WERI-Rb-1 (cell line): Measurements from ENCODE around the gene KCNE5.
"Not testable (repeated sequence)": the region's sequence is repeated elsewhere in the genome, so short reads cannot be mapped to it uniquely, and the experiment has no call there.

Experiments used
- DNase-seq: peaks from one replicate; pipeline ENCODE4 v3.0.0-alpha.2; 2020
- H3K27ac ChIP-seq: fragments of 250-450 bp; sonication (Bioruptor Pico); 2 replicates; pipeline ENCODE4 v1.5.1; 2020; ENCODE audit warnings: mild to moderate bottlenecking, moderate library complexity
- H3K27me3 ChIP-seq: fragments of 250-450 bp; sonication (Bioruptor Pico); 2 replicates; pipeline ENCODE4 v1.5.1; 2021; ENCODE audit warnings: mild to moderate bottlenecking, low read depth, moderate library complexity; ENCODE audit not compliant: insufficient read depth, severe bottlenecking
- H3K36me3 ChIP-seq: fragments of 250-450 bp; sonication (Bioruptor Pico); 2 replicates; pipeline ENCODE4 v1.5.1; 2020; ENCODE audit warnings: mild to moderate bottlenecking, moderate library complexity
- H3K4me3 ChIP-seq: 2 replicates; pipeline ENCODE4 v1.5.1; 2011; ENCODE audit warnings: low read depth, mild to moderate bottlenecking, control low read depth, low read length
- H3K9me3 ChIP-seq: fragments of 250-450 bp; sonication (Bioruptor Pico); 2 replicates; pipeline ENCODE4 v1.5.1; 2021; ENCODE audit warnings: mild to moderate bottlenecking, moderate library complexity; ENCODE audit not compliant: severe bottlenecking
- CTCF ChIP-seq: IDR thresholded peaks from 2 replicates; pipeline ENCODE4 v1.5.1; 2011; ENCODE audit warnings: low read depth, mild to moderate bottlenecking, control low read depth, inconsistent platforms, low read length

The KCNE5 gene

DNA sequence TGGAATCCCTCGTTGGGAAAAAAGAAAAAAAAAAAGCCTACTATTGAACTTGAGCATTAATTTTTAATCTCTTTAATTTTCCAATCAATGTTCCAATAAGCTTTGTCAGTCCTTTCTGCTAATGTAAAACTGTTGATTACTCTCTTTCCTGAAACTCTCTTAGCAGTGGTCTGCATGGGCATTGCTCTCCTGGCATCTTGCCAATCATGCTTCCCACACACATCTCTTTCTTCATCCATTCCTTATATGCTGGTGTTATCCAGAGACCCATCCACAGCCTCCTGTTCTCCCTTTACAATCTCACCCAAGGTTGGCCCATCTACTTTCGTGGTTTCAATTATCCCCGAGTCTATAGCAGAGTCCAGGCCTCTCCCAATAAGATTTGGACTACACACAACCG, 31.8 kb upstream of the KCNE5 start:
- no peak for TF ChIP-seq CTCF
- DNase-seq, result no peak
- H3K4me3 ChIP-seq, result no peak overlapping the region
- H3K27ac ChIP-seq, result no peak overlapping the region
- no peaks in the 10 kb centered on the region for H3K9me3 ChIP-seq
- no peaks in the 10 kb centered on the region for H3K36me3 ChIP-seq
- no peaks in the 10 kb centered on the region for H3K27me3 ChIP-seq

- no peaks in the 10 kb centered on the region for H3K27me3 ChIP-seq
- TF ChIP-seq CTCF, result no peak
- no peak overlapping the region for H3K4me3 ChIP-seq
- H3K27ac ChIP-seq, result no peak overlapping the region
- no peak for DNase-seq
- no peaks in the 10 kb centered on the region for H3K36me3 ChIP-seq
- H3K9me3 ChIP-seq, result no peaks in the 10 kb centered on the region
Observed at GRCh38 chrX:109655502-109656201, 30.7 kb upstream of the KCNE5 start.

- no peak for TF ChIP-seq CTCF
Observed at GRCh38 chrX:109654516-109655109, 29.6 kb upstream of the KCNE5 start.

GRCh38 chrX:109644671-109645070, 19.7 kb upstream of the KCNE5 start:
- not testable (repeated sequence) for H3K27ac ChIP-seq, H3K36me3 ChIP-seq, DNase-seq, H3K9me3 ChIP-seq, H3K4me3 ChIP-seq, H3K27me3 ChIP-seq

More at GRCh38 chrX:109654516-109655109, 29.6 kb upstream of the KCNE5 start:
- no peak overlapping the region for H3K4me3 ChIP-seq
- H3K27me3 ChIP-seq, result no peaks in the 10 kb centered on the region
- DNase-seq, result no peak
- no peak overlapping the region for H3K27ac ChIP-seq
- no peaks in the 10 kb centered on the region for H3K9me3 ChIP-seq
- no peaks in the 10 kb centered on the region for H3K36me3 ChIP-seq

- Histone ChIP-seq H3K9me3 (no peaks in the 10 kb centered on the region), H3K27ac (no peak overlapping the region), H3K4me3 (no peak overlapping the region), H3K27me3 (no peaks in the 10 kb centered on the region), H3K36me3 (no peaks in the 10 kb centered on the region)
- DNase-seq, result no peak
- no peak for TF ChIP-seq CTCF
Observed at GRCh38 chrX:109643687-109644086, 18.7 kb upstream of the KCNE5 start.

- no peaks in the 10 kb centered on the region for H3K36me3 ChIP-seq
- H3K27ac ChIP-seq, result no peak overlapping the region
- TF ChIP-seq CTCF, result no peak
- no peak overlapping the region for H3K4me3 ChIP-seq
- DNase-seq, result no peak
- H3K9me3 ChIP-seq, result no peaks in the 10 kb centered on the region
- H3K27me3 ChIP-seq, result peaks cover 3% of the 10 kb centered on the region
Observed at GRCh38 chrX:109638158-109638557, 13.2 kb upstream of the KCNE5 start.

DNA sequence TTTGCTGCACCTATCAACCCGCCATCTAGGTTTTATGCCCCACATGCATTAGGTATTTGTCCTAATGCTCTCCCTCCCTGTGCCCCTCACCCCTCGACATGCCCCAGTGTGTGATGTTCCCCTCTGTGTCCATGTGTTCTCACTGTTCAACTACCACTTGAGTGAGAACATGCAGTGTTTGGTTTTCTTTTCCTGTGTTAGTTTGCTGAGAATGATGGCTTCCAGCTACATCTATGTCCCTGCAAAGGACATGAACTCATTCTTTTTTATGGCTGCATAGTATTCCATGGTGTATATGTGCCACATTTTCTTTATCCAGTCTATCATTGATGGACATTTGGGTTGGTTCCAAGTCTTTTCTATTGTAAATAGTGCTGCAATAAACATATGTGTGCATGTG, 12.5 kb upstream of the KCNE5 start:
- H3K36me3 ChIP-seq, H3K4me3 ChIP-seq, H3K27me3 ChIP-seq, H3K27ac ChIP-seq, H3K9me3 ChIP-seq, DNase-seq: not testable (repeated sequence)
